NOMO-1 treated with dmso at 0.1 percent for 144 hours (cell line): Measurements from ENCODE around the gene CHRNA1.
A peak's percentile ranks its signal among the peaks of the same experiment; 100 is the strongest.

ENCODE experiments used
- DNase-seq: peaks from one replicate; lab custom pipeline; 2025; ENCODE audit not compliant: unreplicated experiment; lab: John Stamatoyannopoulos, UW

The CHRNA1 gene

DNA sequence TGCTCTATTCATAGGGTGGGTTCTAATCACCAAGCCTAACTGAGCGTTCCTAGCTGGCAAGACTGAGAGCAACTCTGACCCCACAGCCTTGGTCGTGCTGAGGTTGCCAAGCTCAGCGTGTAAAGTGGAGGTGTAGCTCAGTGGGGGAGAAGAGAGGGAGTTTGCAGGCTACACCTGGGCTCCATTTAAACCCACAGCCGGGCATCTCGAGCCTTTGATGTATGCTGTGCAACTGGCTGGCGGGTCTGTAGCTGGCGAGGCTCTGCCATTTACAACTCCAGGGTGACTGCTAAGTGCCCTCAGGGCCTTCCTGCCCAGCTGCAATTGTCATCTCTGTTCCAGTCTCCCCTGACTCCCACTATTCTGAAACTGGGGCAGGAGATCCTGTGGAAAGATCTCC is 20.0 kb upstream of the CHRNA1 start:
- no peak for DNase-seq

DNA sequence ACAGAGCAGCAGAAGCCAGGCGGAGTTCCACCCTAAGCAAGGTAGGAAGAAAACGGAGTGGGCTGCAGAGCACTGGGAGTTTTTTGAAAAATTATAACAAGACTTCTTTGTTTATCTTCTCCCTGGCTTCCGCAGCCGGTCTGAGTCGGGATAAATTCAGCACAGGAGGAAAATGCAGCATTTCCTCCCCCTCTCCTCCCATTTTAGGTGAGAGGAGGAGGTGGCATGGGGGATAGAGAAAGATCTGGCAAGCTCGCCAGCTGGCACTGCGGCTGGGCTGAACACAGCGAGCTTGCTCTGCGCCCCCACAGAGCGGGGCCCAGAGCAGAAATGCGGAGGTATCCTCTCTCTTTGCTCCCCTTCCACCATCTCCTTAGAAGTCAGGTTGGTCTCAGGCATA is 17.7 kb upstream of the CHRNA1 start:
- DNase-seq = no peak

DNA sequence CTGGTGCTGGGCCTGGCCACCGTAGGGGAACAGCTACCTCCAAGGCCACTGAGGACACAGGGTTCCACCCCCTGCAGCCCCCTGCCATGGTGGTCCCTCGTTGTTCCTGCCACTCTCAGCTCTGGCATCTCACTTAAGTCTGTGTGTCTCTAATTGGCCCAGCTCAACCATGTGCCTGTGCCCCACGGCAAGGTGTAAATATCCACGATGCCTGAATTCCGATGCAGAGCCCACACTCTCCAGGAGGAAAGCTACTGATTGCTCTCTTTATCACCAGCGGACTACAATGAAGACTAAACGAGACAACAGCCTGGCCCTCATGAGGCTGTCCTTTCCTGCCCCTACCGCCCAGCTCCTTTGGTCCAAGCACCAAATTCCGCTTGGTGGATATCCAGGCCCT is 17.0 kb upstream of the CHRNA1 start:
- no peak for DNase-seq

DNA sequence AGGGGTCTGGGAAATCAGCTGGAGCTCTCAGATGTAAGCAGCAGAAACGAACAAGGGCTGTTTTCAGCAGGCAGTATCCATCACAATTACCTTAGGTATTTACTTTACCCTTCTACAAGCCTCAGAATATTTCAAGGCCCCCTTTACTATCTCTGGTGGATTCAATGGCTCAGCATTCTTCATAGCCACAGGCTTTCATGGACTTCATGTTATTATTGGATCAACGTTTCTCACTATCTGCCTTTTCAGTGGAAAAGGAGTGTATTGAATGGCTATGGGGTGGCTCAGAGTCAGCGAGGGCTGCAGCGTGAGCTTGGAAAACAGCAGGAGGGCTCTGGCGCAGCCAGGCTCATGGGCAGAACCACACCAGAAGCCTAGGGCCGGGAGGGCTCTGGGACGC is 16.6 kb upstream of the CHRNA1 start:
- no peak for DNase-seq

DNA sequence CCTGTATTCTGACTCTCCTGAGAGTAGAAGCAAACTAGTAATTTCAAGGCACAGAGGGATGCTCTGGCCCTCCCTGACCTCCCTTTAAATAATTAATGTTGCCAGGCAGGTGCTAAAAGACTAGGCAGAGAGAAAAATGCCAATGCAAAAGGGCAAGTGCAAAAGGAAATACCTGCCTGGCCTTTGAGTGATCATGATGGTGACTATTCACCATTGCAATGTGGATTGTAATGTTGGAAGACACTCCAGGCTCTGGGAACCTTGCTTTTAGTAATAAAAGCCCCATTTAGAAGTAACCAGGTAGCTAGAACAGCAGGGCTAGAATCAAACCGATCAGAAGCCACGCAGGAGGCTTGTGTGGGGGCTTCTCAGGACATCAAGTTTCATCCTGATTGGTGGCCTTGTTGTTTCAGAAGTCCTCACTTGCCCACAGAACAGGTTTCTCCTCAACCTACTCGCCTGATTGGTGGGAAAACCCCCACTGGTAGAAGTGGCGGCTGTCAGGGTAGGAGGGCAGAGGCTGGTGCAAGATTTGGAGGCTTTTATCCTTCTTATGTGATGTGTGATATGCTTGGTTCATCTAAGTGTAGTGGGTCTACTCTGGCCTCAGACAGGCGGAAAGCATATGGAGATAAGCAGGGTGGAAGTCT is 16.0 kb upstream of the CHRNA1 start:
- no peak for DNase-seq

DNA sequence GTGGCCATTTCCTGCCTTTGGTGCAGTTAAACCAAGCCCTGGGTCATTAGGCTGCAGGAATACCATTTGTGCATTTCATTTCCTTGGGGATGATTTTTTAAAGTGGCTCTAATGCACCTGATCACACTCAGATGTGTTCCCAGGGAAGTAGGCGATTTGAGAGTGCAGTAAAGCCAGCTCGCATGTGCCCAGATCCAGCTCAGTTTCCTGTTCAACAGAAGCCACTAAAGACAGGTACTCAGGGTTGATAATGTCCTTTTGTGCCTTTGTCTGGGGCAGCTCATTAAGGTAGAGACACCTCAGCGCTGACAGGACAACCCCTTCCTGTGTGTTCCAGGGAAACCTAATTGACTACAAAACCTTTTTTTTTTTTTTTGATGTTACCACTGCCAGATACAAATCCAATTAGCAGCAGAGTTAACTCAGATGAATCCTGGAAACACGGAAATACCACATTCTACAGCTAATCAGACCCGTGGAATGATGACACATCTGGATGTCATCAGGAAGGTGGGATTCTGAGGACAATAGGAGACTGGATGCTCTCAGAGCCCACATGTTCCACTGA is 15.2 kb upstream of the CHRNA1 start:
- DNase-seq = no peak

DNA sequence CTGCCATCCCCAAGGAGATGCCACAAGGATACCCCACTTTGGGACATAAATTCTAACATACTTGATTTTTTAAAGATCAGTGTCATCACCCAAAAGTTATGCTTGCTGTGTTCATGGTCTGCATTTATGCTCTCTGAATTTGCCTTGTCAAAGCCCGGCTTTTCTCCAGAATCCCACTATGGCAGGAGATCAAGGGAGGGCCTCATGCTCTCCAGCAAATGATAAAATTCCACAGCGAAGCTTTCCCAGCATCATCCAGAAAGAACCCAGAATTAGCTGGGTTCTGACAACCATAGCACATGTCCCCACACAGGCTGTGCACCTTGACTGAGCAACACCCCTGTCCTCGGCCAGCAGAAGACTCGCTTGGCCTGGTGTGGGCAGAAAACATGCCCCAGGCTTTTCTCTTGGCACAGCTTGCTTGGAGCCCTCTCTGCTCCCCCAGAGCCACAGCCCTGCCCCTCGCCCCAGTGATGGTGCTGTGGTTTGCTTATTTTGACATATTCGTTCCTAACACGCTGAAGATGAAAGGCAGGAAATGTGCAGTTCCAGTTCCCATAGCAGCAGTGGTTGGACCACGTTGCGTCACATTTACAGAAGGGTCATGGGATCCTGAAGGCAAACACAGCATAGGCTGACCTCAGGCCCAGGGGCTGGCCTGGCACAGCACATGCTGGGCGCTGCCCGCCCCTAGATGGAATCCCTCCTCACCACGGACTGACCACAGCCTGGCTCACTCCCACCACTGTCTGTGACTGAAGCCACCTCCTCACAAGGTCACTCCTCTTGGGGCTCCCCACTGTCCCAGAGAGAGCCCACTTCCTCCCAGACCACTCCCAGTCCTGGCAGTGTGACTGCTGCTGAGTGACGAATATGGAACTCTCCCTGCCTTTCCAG is 14.1 kb upstream of the CHRNA1 start:
- DNase-seq = no peak

DNA sequence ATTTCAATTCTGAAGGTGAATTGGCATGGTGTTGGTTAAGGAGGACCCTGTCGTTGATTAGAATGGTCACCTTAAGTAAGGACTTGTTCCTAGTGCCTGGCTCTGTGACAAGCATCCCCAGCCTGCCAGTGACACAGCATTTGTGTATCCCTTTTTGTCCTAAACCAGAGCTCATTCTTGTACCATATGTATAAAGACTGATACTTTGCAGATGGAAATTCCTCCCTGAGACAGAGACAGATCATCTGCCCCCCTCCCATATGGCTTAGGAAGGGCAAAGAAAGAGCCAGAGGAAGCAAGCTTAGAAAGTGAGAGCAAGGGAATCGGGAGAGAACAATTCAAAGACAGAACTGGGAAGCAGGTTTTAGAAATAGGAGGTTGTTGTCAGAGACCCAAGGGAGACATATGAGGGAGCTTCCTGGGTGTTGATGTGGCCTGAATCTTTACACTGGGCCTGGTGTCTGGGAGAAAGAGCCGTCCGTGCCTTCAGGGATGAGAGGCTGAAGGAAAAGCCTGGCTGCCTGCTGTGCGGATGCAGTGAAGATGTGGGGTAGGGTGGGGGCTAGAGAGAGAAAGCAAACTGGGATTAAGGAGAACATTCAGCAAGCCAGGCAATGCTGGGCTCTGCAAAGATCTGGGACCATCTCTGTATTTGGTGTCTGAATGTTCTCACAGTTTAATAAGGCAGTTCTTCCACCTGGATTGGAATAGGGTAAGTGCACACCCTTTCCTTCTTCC is 13.2 kb upstream of the CHRNA1 start:
- no peak for DNase-seq

DNA sequence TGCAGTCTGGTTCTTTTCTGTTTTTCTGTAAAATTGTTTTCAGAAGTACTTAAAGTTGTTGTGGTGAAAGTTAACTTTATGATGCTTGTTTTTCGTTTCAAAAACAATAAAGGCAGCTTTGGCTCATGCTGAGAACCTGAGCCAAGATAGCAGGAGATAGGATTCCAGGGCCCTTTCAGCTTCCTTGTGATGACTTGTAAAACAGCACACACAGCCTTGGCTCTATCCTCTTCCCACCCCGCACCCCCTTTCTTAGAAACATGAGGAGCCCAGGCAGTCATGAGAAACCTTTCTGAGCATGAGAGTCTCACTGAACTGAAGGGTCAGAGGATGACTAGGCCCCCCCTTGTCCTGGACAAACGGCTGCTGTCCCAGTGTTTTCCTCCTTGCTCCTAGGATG is 12.4 kb upstream of the CHRNA1 start:
- DNase-seq = no peak

DNA sequence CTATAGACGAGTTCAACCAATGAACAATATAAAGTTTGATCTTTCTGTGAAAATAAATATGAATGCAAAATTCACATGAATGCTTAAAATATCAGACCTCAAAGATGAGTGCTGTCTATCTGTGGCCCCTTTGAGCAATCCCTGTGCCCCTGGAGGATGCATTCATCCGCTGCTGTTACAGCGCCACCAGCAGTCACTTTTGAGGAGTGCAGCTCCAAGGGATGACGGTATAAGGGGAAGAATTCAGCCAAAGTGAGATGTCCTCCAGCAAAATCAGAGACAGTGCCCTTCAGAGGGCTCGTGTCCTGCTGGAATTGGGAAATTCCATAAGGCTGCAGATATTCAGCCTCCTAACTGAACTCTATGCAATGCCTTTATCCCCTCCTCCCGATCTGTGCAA is 12.0 kb upstream of the CHRNA1 start:
- no peak for DNase-seq

DNA sequence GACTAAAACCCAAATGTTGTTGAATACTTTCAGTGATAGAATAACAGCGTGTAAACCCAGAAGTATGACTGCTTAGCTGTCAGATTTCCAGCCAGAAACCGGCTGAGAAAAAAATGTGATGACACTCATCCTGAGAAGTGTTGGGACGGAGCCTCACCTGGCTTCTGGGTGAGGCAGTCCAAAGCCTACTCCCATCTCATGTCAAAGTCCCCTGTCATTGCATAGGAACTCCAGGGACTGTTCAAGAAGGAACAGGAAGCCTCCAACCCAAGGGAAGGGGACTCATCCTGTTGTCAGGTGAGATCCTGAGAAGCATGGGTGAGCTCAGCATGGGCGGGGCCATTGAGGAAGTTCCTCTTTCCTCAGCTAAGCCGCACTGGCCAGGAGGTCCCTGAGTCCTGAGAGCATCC is 11.3 kb upstream of the CHRNA1 start:
- DNase-seq = no peak

DNA sequence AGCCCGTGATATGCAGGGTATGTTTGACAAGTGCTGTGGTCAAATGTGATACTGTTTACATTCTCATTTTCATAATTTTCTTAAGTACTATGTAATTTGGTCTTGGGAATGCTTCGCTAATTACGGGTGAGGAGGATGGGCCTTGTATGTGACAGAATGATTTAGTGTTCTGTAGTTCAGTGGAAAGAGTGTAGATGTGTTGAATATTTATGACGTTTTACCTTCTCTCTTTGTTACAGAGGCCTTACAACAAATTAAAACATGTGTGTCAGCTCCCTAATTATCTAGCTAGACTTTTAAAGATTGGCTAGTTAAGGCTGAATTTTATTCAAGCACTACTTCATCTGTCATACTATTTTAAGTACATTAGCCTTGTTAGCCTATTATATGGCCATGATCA is 10.6 kb upstream of the CHRNA1 start:
- DNase-seq = no peak

DNA sequence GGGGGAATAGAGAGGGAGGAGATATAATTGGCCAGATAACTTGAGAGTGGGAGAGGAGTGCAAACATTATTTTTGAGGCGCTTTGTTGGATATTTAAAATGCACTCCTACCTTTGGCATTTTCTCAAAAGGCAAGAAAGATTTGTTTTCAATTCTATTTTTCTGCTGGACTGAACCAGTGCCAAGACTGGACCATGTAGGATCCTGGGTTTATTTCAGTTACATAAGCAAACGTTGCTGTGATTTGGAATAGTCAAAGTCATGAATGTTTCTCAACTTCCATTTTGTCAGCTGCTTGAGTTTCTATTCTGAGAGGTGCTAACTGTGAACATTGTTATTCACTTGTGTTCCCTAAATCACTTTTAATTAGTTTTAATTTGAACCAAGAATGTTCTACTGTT is 8.9 kb upstream of the CHRNA1 start:
- no peak for DNase-seq

DNA sequence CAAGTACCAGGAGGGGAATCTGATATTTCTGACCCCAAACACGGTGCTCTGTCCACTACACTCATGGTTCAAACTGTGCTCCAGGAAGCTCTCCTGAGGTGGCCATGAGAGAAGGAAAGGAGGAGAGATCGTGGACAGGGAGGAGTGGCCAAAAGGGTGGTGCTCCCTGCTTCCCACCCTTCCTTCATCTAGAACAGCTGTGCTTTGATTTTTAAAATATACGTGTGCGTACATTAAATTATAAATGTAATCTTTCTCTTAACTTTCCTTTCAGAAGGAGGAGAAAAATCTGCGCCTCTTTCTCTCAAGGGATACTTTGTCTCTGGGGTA is 8.2 kb upstream of the CHRNA1 start:
- DNase-seq = no peak

DNA sequence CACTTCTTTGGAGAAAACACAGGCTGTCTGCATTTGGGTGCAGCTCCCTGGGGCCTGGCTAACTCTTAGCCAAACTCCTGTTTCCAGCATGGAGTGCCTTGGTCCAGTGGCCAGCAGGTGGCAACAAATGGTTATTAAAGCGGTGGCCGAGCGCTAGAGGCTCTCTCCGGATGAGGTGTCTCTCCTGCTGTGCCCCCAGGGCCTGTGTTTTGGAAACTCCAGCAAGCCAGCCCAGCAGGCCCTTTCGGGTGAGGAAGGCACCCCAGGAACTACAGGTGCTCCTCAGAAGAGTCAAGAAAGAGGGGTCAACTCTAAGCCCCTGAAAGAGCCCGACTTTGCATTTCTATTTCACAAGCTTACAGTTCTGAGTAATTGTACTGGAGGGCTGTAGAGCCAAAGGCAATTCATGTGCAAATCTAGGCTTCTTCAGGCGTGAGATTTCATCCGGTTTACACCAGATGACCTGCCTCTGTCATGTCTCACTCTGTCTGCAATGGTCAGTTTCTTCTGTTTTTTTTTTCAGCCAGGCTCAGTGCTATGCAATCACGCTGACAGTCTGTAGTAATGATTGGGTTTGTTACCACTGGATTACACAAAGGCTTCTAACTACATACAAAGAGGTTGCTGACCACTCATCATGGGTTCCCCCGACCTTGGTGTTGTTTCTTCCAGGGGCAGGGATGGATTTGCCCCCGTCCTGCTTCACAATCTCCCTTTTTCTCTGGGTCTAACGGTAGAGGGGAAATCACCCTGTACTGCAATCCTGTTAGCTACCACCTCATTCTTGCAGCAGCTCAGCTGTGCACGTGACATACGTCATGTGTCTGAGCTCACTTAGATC is 7.6 kb upstream of the CHRNA1 start:
- DNase-seq = peak; percentile 28

DNA sequence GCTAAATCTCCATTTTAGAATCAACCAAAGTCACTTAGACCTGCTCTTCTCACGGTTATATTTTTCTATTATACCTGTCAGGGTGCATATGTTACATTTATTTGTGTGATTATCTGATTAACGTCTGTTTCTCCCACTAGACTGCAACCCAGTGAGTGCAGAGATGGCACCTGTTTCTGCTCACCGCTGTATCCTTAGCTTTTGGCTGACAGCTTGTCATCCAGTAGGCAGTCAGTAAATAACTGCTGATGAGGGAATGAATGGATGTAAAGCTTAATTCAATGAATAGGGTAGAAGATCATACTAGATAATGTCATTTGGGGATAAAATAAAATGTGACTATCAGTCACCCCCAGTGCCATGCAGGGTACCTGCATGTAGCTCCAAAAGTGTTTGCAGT is 6.9 kb upstream of the CHRNA1 start:
- DNase-seq = no peak

DNA sequence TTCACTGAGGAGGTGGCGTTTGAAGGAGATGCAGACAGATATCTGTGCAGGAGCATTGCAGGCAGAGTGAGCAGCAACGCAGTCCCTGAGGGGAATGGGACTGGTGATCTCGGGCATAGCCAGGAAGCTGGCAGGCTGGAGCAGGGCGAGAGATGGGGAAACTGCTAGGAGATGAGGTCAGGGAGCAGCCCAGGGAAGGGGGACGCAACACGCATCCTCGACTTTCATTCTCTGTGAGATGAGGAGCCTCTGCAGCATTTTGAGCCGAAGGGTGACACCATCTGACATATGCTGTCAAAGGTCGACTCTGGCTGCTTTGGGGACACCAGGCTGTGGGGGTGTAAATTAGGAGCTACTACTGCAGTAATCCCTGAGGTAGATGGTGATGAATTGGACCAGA is 4.3 kb upstream of the CHRNA1 start:
- DNase-seq = no peak

DNA sequence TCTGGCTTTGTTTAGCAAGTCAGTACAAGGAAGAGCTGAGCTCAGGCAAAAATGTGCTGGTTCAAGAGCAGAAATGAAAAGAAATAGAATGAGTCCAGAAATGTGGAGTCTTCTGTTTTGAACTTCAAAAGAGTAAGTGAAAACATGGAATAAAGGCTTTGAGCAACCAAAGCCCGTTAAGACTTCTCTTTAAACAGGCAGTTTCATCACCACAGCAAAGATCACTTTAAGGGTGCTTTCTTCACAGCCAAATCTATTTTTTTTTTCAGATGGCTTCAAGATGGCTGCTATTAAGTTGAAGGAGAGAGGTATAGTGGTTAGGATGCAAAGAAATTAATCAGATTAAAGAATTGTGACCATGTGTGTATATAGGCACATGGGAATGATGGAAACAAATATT is 2.0 kb upstream of the CHRNA1 start:
- no peak for DNase-seq

DNA sequence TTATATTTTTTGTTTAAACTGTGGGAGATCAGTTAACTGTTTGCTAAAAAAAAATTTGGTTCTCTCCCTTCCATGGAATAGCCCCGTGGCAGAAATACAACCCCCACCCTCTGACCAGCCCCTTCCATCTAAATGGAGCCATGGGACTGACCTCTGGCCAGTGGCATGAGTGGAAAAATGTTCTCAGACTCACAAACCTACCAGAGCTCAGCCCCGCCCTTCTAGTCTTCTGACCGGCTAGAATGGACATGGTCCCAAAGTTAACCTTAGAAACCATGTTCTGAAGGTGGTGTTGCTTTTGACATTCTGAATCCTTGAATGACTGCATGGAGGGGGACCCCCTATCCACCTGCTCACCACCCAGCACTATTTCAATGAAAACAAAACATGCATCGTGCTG is 1.3 kb upstream of the CHRNA1 start:
- no peak for DNase-seq

DNA sequence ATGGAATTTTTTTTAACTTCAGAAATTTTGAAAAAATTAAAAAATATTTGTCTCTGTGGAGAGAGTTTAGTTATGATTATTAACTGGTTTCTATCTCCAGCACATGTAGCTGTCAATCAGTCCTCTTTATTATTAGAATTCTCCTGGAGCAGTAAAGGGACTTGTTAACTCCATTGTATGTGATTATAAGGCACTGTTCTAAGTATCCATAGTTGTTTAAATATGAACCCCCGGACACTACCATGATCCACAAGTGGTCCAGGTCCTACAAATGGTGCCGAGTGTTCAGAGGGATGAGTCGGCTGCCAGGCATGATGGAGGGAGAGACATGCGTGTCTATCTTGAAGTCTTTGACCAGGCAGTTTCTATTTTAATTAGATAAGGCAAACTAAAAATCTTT is 492 bp downstream of the CHRNA1 start:
- DNase-seq = no peak

DNA sequence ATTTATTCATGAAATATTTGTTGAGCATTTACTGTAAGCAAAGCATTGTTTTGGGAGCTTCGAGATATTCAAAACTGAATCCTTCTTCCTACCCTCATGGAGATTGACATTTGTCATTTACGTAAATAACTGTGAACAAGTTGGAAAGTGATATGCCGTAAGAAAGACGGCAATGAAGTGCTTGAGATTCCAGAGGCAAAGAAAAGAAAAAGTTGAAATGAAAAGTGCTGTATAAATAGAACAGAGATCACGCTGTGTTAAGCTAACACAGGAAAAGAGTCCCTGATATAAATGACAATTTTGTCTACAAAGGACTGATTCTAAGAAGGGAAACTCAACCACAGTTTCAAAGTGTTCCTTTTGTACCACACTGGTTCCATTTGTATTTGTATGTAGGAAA is 1.8 kb downstream of the CHRNA1 start:
- no peak for DNase-seq
